ENCODE measurements around the gene ACTR3C. TPM values are rescaled to one million over a fixed set of nuclear protein-coding genes. Genes with fewer than 3 reads are reported as not detected.

Gene ACTR3C
- total RNA-seq (2022) (8.0 and 9.2 TPM in 2 replicates), Bru-seq, nascent RNA (percentile 60 among the genes with signal in this experiment), BruChase-seq, experiment 1, labeled RNA remaining after a 2-hour chase (percentile 73 among the genes with signal in this experiment), BruChase-seq, experiment 2, labeled RNA remaining after a 6-hour chase (percentile 69 among the genes with signal in this experiment)
- long read RNA-seq, partial matches to known transcripts = 1 of 8 reads
- long read RNA-seq, other reads (novel, unspliced or antisense) = 7 of 8 reads

DNA sequence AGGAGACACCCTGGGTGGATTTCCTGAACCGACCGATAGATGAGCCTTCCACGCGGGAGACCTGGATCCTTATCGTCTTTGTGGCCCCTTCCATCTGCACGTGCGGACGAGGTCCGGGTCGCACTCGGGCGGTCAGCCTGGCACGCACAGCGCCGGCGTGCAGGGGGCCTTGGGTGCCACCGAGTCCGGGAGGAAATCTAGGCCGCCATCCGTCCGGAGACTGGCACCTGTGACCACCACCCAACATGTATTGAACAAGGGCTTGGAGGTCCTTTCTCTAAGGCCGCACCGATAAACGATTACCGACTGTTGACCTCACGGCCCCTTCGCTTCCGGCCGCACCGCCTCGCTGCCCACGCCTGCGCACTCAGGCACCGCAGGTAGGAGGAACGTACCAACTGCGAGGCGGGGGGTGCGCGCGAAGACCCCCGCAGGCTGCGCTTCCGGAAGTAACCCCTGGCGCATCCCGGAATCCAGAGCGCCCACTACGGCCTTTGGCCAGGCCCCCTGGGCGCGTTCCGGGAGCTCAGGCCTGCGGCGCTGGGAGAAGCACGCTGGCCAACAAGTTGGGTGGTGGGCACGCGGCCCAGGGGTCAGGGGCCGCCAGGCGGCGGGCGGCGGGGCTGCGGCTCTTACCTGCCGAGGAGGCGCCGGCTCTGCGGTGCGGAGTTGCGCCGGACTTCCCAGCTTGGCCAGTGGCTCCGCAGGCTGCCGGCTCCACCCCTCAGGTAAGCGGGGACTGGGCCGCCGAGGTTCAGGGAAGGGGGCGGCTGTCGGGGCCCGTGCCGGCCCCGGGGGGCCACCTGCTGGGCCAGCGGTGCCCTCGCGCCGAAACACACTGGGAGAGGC, at the start of gene ACTR3C, which contains the start of gene LRRC61:
ACTR3C (minus strand) TSS at position 713 of the 849 bp plus-strand sequence. CDS start 28,249 bp downstream, outside the sequence.
LRRC61 (plus strand) TSS at position 523 of the 849 bp plus-strand sequence. CDS start 13,507 bp downstream, outside the sequence.
- Mint-ChIP-seq H3K27me3 (ENCODE audit: insufficient read depth, unreplicated experiment) (no peaks in the 10 kb centered on the region), H3K4me1 (ENCODE audit: low read depth, unreplicated experiment) (peaks cover 19% of the 10 kb centered on the region), H3K27ac (ENCODE audit: unreplicated experiment) (peak within 1 kb of the TSS; percentile 92), H3K36me3 (ENCODE audit: insufficient read depth, unreplicated experiment) (peaks cover 68% of the 10 kb centered on the region), H3K9me3 (ENCODE audit: unreplicated experiment) (no peaks in the 10 kb centered on the region), H3K4me3 (ENCODE audit: unreplicated experiment) (peak within 1 kb of the TSS; percentile 95)
- H3K4me3 ChIP-seq (ENCODE audit: low read depth, low read length) = peak within 1 kb of the TSS; percentile 93
- peaks cover 9% of the 10 kb centered on the region for H3K36me3 ChIP-seq (ENCODE audit: control insufficient read depth, insufficient read depth, low read length)
- BruUV-seq (replicated peaks) = no TSS peak
- TF ChIP-seq, protein P1, sequence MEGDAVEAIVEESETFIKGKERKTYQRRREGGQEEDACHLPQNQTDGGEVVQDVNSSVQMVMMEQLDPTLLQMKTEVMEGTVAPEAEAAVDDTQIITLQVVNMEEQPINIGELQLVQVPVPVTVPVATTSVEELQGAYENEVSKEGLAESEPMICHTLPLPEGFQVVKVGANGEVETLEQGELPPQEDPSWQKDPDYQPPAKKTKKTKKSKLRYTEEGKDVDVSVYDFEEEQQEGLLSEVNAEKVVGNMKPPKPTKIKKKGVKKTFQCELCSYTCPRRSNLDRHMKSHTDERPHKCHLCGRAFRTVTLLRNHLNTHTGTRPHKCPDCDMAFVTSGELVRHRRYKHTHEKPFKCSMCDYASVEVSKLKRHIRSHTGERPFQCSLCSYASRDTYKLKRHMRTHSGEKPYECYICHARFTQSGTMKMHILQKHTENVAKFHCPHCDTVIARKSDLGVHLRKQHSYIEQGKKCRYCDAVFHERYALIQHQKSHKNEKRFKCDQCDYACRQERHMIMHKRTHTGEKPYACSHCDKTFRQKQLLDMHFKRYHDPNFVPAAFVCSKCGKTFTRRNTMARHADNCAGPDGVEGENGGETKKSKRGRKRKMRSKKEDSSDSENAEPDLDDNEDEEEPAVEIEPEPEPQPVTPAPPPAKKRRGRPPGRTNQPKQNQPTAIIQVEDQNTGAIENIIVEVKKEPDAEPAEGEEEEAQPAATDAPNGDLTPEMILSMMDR (IDR thresholded peaks at IDR 0.05; ENCODE audit: insufficient read depth in 1 of 2, low read depth in 1 of 2, low read length in 1 of 2, severe bottlenecking in 1 of 2, unreplicated experiment in 1 of 2) = peak; percentile 35 to 57
- CTCF ChIA-PET = interaction anchor here (1.3 kb wide), 1 partner anchor 55 kb away, joined by 3 read pairs; no protein-coding TSS in a partner anchor
- intact Hi-C loops (cut with micrococcal nuclease; ENCODE audit: unreplicated experiment) = loop anchor here (1.0 to 2.0 kb wide), 4 partner anchors 36 to 98 kb away; partner anchors contain the start of genes REPIN1 and ZNF775
- no peaks in the 10 kb centered on the region for H3K27me3 ChIP-seq (replicated peaks; ENCODE audit: control insufficient read depth, insufficient read depth, low read length)
- no peaks in the 10 kb centered on the region for H3K9me3 ChIP-seq
- peaks cover 27% of the 10 kb centered on the region for H3K4me1 ChIP-seq
- DNase-seq = peak; percentile 81 to 87
- POLR2A ChIA-PET = interaction anchor here (0.6 to 1.0 kb wide), 2 partner anchors 55 to 1034 kb away, joined by 4 to 5 read pairs; no protein-coding TSS in a partner anchor

DNA sequence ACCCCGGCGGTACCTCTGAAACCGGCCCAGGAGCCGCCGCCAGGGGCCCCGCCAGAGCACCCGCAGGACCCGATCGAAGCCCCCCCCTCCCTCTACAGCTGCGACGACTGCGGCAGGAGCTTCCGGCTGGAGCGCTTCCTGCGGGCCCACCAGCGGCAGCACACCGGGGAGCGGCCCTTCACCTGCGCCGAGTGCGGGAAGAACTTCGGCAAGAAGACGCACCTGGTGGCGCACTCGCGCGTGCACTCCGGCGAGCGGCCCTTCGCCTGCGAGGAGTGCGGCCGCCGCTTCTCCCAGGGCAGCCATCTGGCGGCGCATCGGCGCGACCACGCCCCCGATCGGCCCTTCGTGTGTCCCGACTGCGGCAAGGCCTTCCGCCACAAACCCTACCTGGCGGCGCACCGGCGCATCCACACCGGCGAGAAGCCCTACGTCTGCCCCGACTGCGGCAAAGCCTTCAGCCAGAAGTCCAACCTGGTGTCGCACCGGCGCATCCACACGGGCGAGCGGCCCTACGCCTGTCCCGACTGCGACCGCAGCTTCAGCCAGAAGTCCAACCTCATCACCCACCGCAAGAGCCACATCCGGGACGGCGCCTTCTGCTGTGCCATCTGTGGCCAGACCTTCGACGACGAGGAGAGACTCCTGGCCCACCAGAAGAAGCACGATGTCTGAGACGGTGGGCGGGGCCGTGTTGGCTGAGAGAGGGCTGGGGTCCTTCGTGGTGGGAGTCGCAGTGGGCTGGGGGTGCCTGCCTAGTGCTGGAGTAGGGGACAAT, 49.1 kb upstream of the ACTR3C start:
- no peak overlapping the region for H3K4me3 ChIP-seq (ENCODE audit: low read depth, low read length)
- H3K27me3 ChIP-seq (replicated peaks; ENCODE audit: control insufficient read depth, insufficient read depth, low read length) = no peaks in the 10 kb centered on the region
- peaks cover 6% of the 10 kb centered on the region; the same call in 1 of the 2 replicates for H3K36me3 ChIP-seq (ENCODE audit: control insufficient read depth, insufficient read depth, low read length)
- Mint-ChIP-seq H3K27ac (ENCODE audit: unreplicated experiment) (no peak overlapping the region), H3K9me3 (ENCODE audit: unreplicated experiment) (no peaks in the 10 kb centered on the region), H3K4me1 (ENCODE audit: low read depth, unreplicated experiment) (peaks cover 22% of the 10 kb centered on the region), H3K27me3 (ENCODE audit: insufficient read depth, unreplicated experiment) (no peaks in the 10 kb centered on the region), H3K4me3 (ENCODE audit: unreplicated experiment) (no peak overlapping the region), H3K36me3 (ENCODE audit: insufficient read depth, unreplicated experiment) (peaks cover 65% of the 10 kb centered on the region)
- TF ChIP-seq, protein P1 (IDR thresholded peaks at IDR 0.05; ENCODE audit: insufficient read depth in 1 of 2, low read depth in 1 of 2, low read length in 1 of 2, severe bottlenecking in 1 of 2, unreplicated experiment in 1 of 2) = no peak
- DNase-seq = no peak
- CTCF ChIA-PET = no interaction called here
- peaks cover 32% of the 10 kb centered on the region for H3K4me1 ChIP-seq
- no TSS peak for BruUV-seq (replicated peaks)
- POLR2A ChIA-PET = no interaction called here
- intact Hi-C loops (cut with micrococcal nuclease; ENCODE audit: unreplicated experiment) = no loop called here
- H3K9me3 ChIP-seq = no peaks in the 10 kb centered on the region

DNA sequence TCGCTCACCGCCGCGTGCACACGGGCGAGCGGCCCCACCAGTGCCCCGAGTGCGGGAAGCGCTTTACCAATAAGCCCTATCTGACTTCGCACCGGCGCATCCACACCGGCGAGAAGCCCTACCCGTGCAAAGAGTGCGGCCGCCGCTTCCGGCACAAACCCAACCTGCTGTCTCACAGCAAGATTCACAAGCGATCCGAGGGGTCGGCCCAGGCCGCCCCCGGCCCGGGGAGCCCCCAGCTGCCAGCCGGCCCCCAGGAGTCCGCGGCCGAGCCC, 48.6 kb upstream of the ACTR3C start:
- ChIA-PET POLR2A (no interaction called here), CTCF (no interaction called here)
- no TSS peak for BruUV-seq (replicated peaks)
- Histone ChIP-seq H3K36me3 (ENCODE audit: control insufficient read depth, insufficient read depth, low read length) (peaks cover 6% of the 10 kb centered on the region; the same call in 1 of the 2 replicates), H3K4me1 (peaks cover 30% of the 10 kb centered on the region), H3K27me3 (replicated peaks; ENCODE audit: control insufficient read depth, insufficient read depth, low read length) (no peaks in the 10 kb centered on the region), H3K4me3 (ENCODE audit: low read depth, low read length) (no peak overlapping the region), H3K9me3 (no peaks in the 10 kb centered on the region)
- TF ChIP-seq, protein P1 (IDR thresholded peaks at IDR 0.05; ENCODE audit: insufficient read depth in 1 of 2, low read depth in 1 of 2, low read length in 1 of 2, severe bottlenecking in 1 of 2, unreplicated experiment in 1 of 2) = no peak
- Mint-ChIP-seq H3K4me1 (ENCODE audit: low read depth, unreplicated experiment) (peaks cover 17% of the 10 kb centered on the region), H3K27ac (ENCODE audit: unreplicated experiment) (no peak overlapping the region), H3K36me3 (ENCODE audit: insufficient read depth, unreplicated experiment) (peaks cover 65% of the 10 kb centered on the region), H3K9me3 (ENCODE audit: unreplicated experiment) (no peaks in the 10 kb centered on the region), H3K4me3 (ENCODE audit: unreplicated experiment) (no peak overlapping the region), H3K27me3 (ENCODE audit: insufficient read depth, unreplicated experiment) (no peaks in the 10 kb centered on the region)
- intact Hi-C loops (cut with micrococcal nuclease; ENCODE audit: unreplicated experiment) = no loop called here
- no peak for DNase-seq
